GM12801 (cell line): ENCODE results near the gene DSCAM.

ENCODE experiments used
- CTCF ChIP-seq: IDR thresholded peaks from one replicate; pipeline ENCODE4 v1.5.1; 2011; ENCODE audit warnings: control low read depth; ENCODE audit not compliant: insufficient read length; ENCODE audit errors: extremely low read depth

DSCAM gene

GRCh38 chr21:40421121-40421520 is 425.8 kb downstream of the DSCAM start:
- no peak for TF ChIP-seq CTCF

- no peak for TF ChIP-seq CTCF
These were observed 430.4 kb downstream of the DSCAM start for GRCh38 chr21:40416572-40416971.

- no peak for TF ChIP-seq CTCF
These were observed 438.4 kb downstream of the DSCAM start for GRCh38 chr21:40408561-40408960.

GRCh38 chr21:40404396-40404800 is 442.6 kb downstream of the DSCAM start:
- no peak for TF ChIP-seq CTCF

GRCh38 chr21:40402884-40403582 is 443.9 kb downstream of the DSCAM start:
- TF ChIP-seq CTCF, result no peak

- no peak for TF ChIP-seq CTCF
These were observed 451.2 kb downstream of the DSCAM start for GRCh38 chr21:40395732-40396131.

GRCh38 chr21:40393066-40393465 is 453.9 kb downstream of the DSCAM start:
- TF ChIP-seq CTCF, result no peak
